ENCODE measurements around the gene CAPN8.

The CAPN8 gene

GRCh38 chr1:223622132-223622842 lies 43.2 kb downstream of the CAPN8 start:
- no peaks in the 10 kb centered on the region for H3K27me3 ChIP-seq (ENCODE audit: insufficient read depth, low read length, poor library complexity)
- no peak for DNase-seq

GRCh38 chr1:223621312-223621734 lies 44.2 kb downstream of the CAPN8 start:
- Histone ChIP-seq H3K9me3 (ENCODE audit: insufficient read depth, low read length, severe bottlenecking) (no peaks in the 10 kb centered on the region), H3K4me2 (ENCODE audit: insufficient read depth, low read length) (no peak overlapping the region), H3K27ac (ENCODE audit: low read length) (no peak overlapping the region), H2AFZ (ENCODE audit: low read depth, low read length) (no peak overlapping the region), H3K27me3 (ENCODE audit: insufficient read depth, low read length, poor library complexity) (no peaks in the 10 kb centered on the region), H3K9ac (ENCODE audit: low read depth, low read length) (no peak overlapping the region), H4K20me1 (ENCODE audit: insufficient read depth, low read length) (no peaks in the 10 kb centered on the region), H3K4me1 (ENCODE audit: insufficient read depth, low read length) (no peaks in the 10 kb centered on the region), H3K4me3 (ENCODE audit: low read depth in 1 of 2, low read length in 2 of 2) (no peak overlapping the region), H3K36me3 (ENCODE audit: insufficient read depth, low read length) (no peaks in the 10 kb centered on the region), H3K79me2 (ENCODE audit: insufficient read depth, low read length) (no peaks in the 10 kb centered on the region)
- no peak for ATAC-seq (ENCODE audit: insufficient read depth, low read depth)
- TF ChIP-seq CTCF (IDR thresholded peaks at IDR 0.05; ENCODE audit: borderline replicate concordance, extremely low read depth, low read length, poor library complexity, severe bottlenecking) (no peak), EZH2 (IDR thresholded peaks at IDR 0.05; ENCODE audit: borderline replicate concordance, low read depth, low read length, severe bottlenecking) (no peak)
- no peak for DNase-seq

More at GRCh38 chr1:223622132-223622842, 43.2 kb downstream of the CAPN8 start:
- no peak overlapping the region for H3K4me2 ChIP-seq (ENCODE audit: insufficient read depth, low read length)
- H3K4me3 ChIP-seq (ENCODE audit: low read depth in 1 of 2, low read length in 2 of 2): no peak overlapping the region
- no peaks in the 10 kb centered on the region for H3K9me3 ChIP-seq (ENCODE audit: insufficient read depth, low read length, severe bottlenecking)
- ATAC-seq (ENCODE audit: insufficient read depth, low read depth): no peak
- no peak overlapping the region for H3K9ac ChIP-seq (ENCODE audit: low read depth, low read length)
- H3K79me2 ChIP-seq (ENCODE audit: insufficient read depth, low read length): no peaks in the 10 kb centered on the region
- no peaks in the 10 kb centered on the region for H3K4me1 ChIP-seq (ENCODE audit: insufficient read depth, low read length)
- no peaks in the 10 kb centered on the region for H3K36me3 ChIP-seq (ENCODE audit: insufficient read depth, low read length)
- H2AFZ ChIP-seq (ENCODE audit: low read depth, low read length): no peak overlapping the region
- TF ChIP-seq CTCF (IDR thresholded peaks at IDR 0.05; ENCODE audit: borderline replicate concordance, extremely low read depth, low read length, poor library complexity, severe bottlenecking) (no peak), EZH2 (IDR thresholded peaks at IDR 0.05; ENCODE audit: borderline replicate concordance, low read depth, low read length, severe bottlenecking) (no peak)
- H3K27ac ChIP-seq (ENCODE audit: low read length): no peak overlapping the region
- no peaks in the 10 kb centered on the region for H4K20me1 ChIP-seq (ENCODE audit: insufficient read depth, low read length)

- H3K27me3 ChIP-seq (ENCODE audit: insufficient read depth, low read length, poor library complexity): no peaks in the 10 kb centered on the region
- H3K27ac ChIP-seq (ENCODE audit: low read length): no peak overlapping the region
- no peaks in the 10 kb centered on the region for H3K36me3 ChIP-seq (ENCODE audit: insufficient read depth, low read length)
- H3K4me1 ChIP-seq (ENCODE audit: insufficient read depth, low read length): no peaks in the 10 kb centered on the region
- no peak overlapping the region for H3K4me3 ChIP-seq (ENCODE audit: low read depth in 1 of 2, low read length in 2 of 2)
- TF ChIP-seq CTCF (IDR thresholded peaks at IDR 0.05; ENCODE audit: borderline replicate concordance, extremely low read depth, low read length, poor library complexity, severe bottlenecking) (no peak), EZH2 (IDR thresholded peaks at IDR 0.05; ENCODE audit: borderline replicate concordance, low read depth, low read length, severe bottlenecking) (no peak)
- no peaks in the 10 kb centered on the region for H4K20me1 ChIP-seq (ENCODE audit: insufficient read depth, low read length)
- no peak overlapping the region for H3K9ac ChIP-seq (ENCODE audit: low read depth, low read length)
- H3K4me2 ChIP-seq (ENCODE audit: insufficient read depth, low read length): no peak overlapping the region
- H3K79me2 ChIP-seq (ENCODE audit: insufficient read depth, low read length): no peaks in the 10 kb centered on the region
- no peaks in the 10 kb centered on the region for H3K9me3 ChIP-seq (ENCODE audit: insufficient read depth, low read length, severe bottlenecking)
- ATAC-seq (ENCODE audit: insufficient read depth, low read depth) (no peak), DNase-seq (no peak)
- H2AFZ ChIP-seq (ENCODE audit: low read depth, low read length): no peak overlapping the region
Observed at GRCh38 chr1:223620297-223620897, 45.1 kb downstream of the CAPN8 start.

Data from DND-41 (cell line).